Uterus (tissue), 4 donors: ENCODE results near the gene TMSB4X. TPM values are rescaled to one million over a fixed set of nuclear protein-coding genes. Genes with fewer than 3 reads are reported as not detected.

Source experiments
- DNase-seq, 2 donors: peaks; one replicate each; pipeline ENCODE4 v3.0.0-alpha.2; 2019 to 2020
- H3K27ac ChIP-seq, 2 donors: fragments of 200-600 bp; sonication (generic); 1 replicate in 1 of 2; 2 replicates in 1 of 2; pipeline ENCODE4 v1.5.1; 2016 to 2018
- H3K27me3 ChIP-seq, 2 donors: fragments of 200-600 bp; sonication (generic); one replicate each; pipeline ENCODE4 v1.5.1; 2018 to 2019; ENCODE audit warnings: control low read depth in 1 of 2
- H3K36me3 ChIP-seq, 2 donors: fragments of 200-600 bp; sonication (generic); one replicate each; pipeline ENCODE4 v1.5.1; 2019; ENCODE audit warnings: control low read depth in 1 of 2
- H3K4me1 ChIP-seq, 2 donors: fragments of 200-600 bp; sonication (generic); one replicate each; pipeline ENCODE4 v1.5.1; 2018 to 2019; ENCODE audit warnings: control low read depth in 1 of 2
- H3K4me3 ChIP-seq, 2 donors: fragments of 200-600 bp; sonication (generic); 1 replicate in 1 of 2; 2 replicates in 1 of 2; pipeline ENCODE4 v1.5.1; 2018 to 2019; ENCODE audit warnings: mild to moderate bottlenecking in 1 of 2
- H3K9me3 ChIP-seq, 2 donors: fragments of 200-600 bp; sonication (generic); one replicate each; pipeline ENCODE4 v1.5.1; 2019; ENCODE audit warnings: control low read depth in 1 of 2
- CTCF ChIP-seq, 4 experiments: fragments of 200-600 bp in 2 of 4; fragments of 450-650 bp in 2 of 4; sonication (generic) in 2 of 4; IDR thresholded peaks; one replicate each; pipeline ENCODE4 v1.5.1; 2016 to 2019; ENCODE audit warnings: antibody characterized with exemption in 4 of 4, mild to moderate bottlenecking in 2 of 4, moderate library complexity in 1 of 4
- POLR2A ChIP-seq, 2 donors: fragments of 450-650 bp; IDR thresholded peaks; one replicate each; pipeline ENCODE4 v1.6.1; 2016; ENCODE audit warnings: antibody characterized with exemption in 2 of 2, mild to moderate bottlenecking in 1 of 2, moderate library complexity in 1 of 2
- intact Hi-C: fragments of 100-400 bp; cut with DNase I; formaldehyde crosslinking; loops from one replicate; pipeline ENCODE4 v1.15.1; 2023; ENCODE audit warnings: low total_unique reads
- total RNA-seq, 4 donors: library from RNA; depleted of rRNA in 3 of 4; stranded (reverse); fragments of >200 nt in 3 of 4; gene quantifications; one replicate each; pipeline versions ENCODE4 v1.1.0 to v1.2.4, GENCODE V29; 2014 to 2023
- donor health status: DM: yes; HTN: yes; CAD: no.

The TMSB4X gene
- total RNA-seq, 4 donors from 2014 or later, result 2,867 to 6,849 (median 3,091) TPM

- Histone ChIP-seq H3K4me3 (no peak overlapping the region), H3K27me3 (no peaks in the 10 kb centered on the region), H3K4me1 (no peaks in the 10 kb centered on the region), H3K36me3 (no peaks in the 10 kb centered on the region), H3K27ac (no peak overlapping the region), H3K9me3 (no peaks in the 10 kb centered on the region)
- TF ChIP-seq CTCF (IDR thresholded peaks at IDR 0.05) (no peak), POLR2A (IDR thresholded peaks at IDR 0.05) (no peak)
- intact Hi-C loops, result no loop called here
- DNase-seq, result no peak
Measured at GRCh38 chrX:13023979-13024378, 49.1 kb downstream of the TMSB4X start.

GRCh38 chrX:13024986-13025385 lies 50.1 kb downstream of the TMSB4X start:
- TF ChIP-seq POLR2A (IDR thresholded peaks at IDR 0.05) (no peak), CTCF (IDR thresholded peaks at IDR 0.05) (no peak)
- no peak for DNase-seq
- no peak overlapping the region for H3K4me3 ChIP-seq
- no peaks in the 10 kb centered on the region for H3K4me1 ChIP-seq
- no peaks in the 10 kb centered on the region for H3K36me3 ChIP-seq
- no peaks in the 10 kb centered on the region for H3K9me3 ChIP-seq
- intact Hi-C loops, result no loop called here
- H3K27me3 ChIP-seq, result no peaks in the 10 kb centered on the region
- H3K27ac ChIP-seq, result no peak overlapping the region

Other genes with a start within 250 kb of the TMSB4X start
- 10 to 100 TPM; 12.8 to 67.9 (median 32.4) TPM for gene PRPS2, start 183.7 kb upstream of the TMSB4X start, total RNA-seq
- 1 to 10 TPM in 1 of 4 donors, under 1 TPM in 2, not detected in 1; 0.29 to 2.2 (median 0.40) TPM for gene TLR7, start 108.0 kb upstream of the TMSB4X start, total RNA-seq
- gene TLR8, start 68.5 kb upstream of the TMSB4X start, total RNA-seq, result under 1 TPM in 3 of 4 donors, not detected in 1; 0.29 to 0.55 (median 0.55) TPM
- gene FAM9C, start 69.5 kb downstream of the TMSB4X start, total RNA-seq, result under 1 TPM in 1 of 4 donors, not detected in 3; 0.07 TPM